NCI-H226 (cell line): ENCODE measurements around the gene C2orf72.
"Not testable (repeated sequence)": the region's sequence is repeated elsewhere in the genome, so short reads cannot be mapped to it uniquely, and the experiment has no call there.

Experiments used
- DNase-seq: peaks from one replicate; pipeline ENCODE4 v3.0.0-alpha.2; 2015

Gene C2orf72

GRCh38 chr2:231015926-231016325 lies 21.4 kb upstream of the C2orf72 start:
- no peak for DNase-seq

- DNase-seq: no peak
Measured at GRCh38 chr2:231016566-231017230, 20.6 kb upstream of the C2orf72 start.

- DNase-seq: no peak
Measured at GRCh38 chr2:231017231-231017598, 20.1 kb upstream of the C2orf72 start.

GRCh38 chr2:231018184-231018583 lies 19.1 kb upstream of the C2orf72 start:
- no peak for DNase-seq

GRCh38 chr2:231025059-231025458 lies 12.3 kb upstream of the C2orf72 start:
- DNase-seq: not testable (repeated sequence)

GRCh38 chr2:231028889-231029288 lies 8.4 kb upstream of the C2orf72 start:
- no peak for DNase-seq

GRCh38 chr2:231029563-231029962 lies 7.8 kb upstream of the C2orf72 start:
- no peak for DNase-seq

- DNase-seq: no peak
Measured at GRCh38 chr2:231030725-231031124, 6.6 kb upstream of the C2orf72 start.

- no peak for DNase-seq
Measured at GRCh38 chr2:231032575-231033140, 4.7 kb upstream of the C2orf72 start.

GRCh38 chr2:231033147-231034132 lies 3.9 kb upstream of the C2orf72 start:
- DNase-seq: no peak

GRCh38 chr2:231034291-231034882 lies 2.9 kb upstream of the C2orf72 start:
- DNase-seq: no peak

- DNase-seq: no peak
Measured at GRCh38 chr2:231036131-231036530, 1.2 kb upstream of the C2orf72 start.

- no peak for DNase-seq
Measured at GRCh38 chr2:231036578-231037106, 681 bp upstream of the C2orf72 start.

- DNase-seq: no peak
Measured at GRCh38 chr2:231037731-231038482, 584 bp downstream of the C2orf72 start.

- DNase-seq: no peak
Measured at GRCh38 chr2:231038483-231039293, 1.4 kb downstream of the C2orf72 start.

- DNase-seq: no peak
Measured at GRCh38 chr2:231039294-231039664, 2.0 kb downstream of the C2orf72 start.

GRCh38 chr2:231039821-231040364 lies 2.6 kb downstream of the C2orf72 start:
- DNase-seq: no peak

- DNase-seq: no peak
Measured at GRCh38 chr2:231041061-231041689, 3.9 kb downstream of the C2orf72 start.

GRCh38 chr2:231043796-231044195 lies 6.5 kb downstream of the C2orf72 start:
- no peak for DNase-seq

- DNase-seq: no peak
Measured at GRCh38 chr2:231046916-231047273, 9.6 kb downstream of the C2orf72 start.
